ENCODE data around the gene RPL27A. TPM values are rescaled to one million over a fixed set of nuclear protein-coding genes. Genes with fewer than 3 reads are reported as not detected.

The RPL27A gene
- total RNA-seq, 1 experiment from 2014 or later, result 560 TPM

GRCh38 chr11:8729067-8729466 is 46.5 kb downstream of the RPL27A start:
- Histone ChIP-seq H3K4me3 (no peak overlapping the region), H4K20me1 (ENCODE audit: insufficient read depth) (no peaks in the 10 kb centered on the region), H3K79me2 (ENCODE audit: low read depth) (no peaks in the 10 kb centered on the region), H3K27me3 (ENCODE audit: insufficient read depth, low read depth) (no peaks in the 10 kb centered on the region), H3K9me2 (ENCODE audit: insufficient read depth) (no peaks in the 10 kb centered on the region), H3K4me1 (replicated peaks; ENCODE audit: insufficient read depth) (peaks cover 21% of the 10 kb centered on the region), H3K27ac (no peak overlapping the region), H2AFZ (no peak overlapping the region), H3F3A (ENCODE audit: insufficient read depth, low read depth) (0 out of 2 replicates have a peak, but pooled peaks cover 4% of the 10 kb centered on the region), H3K36me3 (ENCODE audit: low read depth) (no peaks in the 10 kb centered on the region), H3K4me2 (no peak overlapping the region), H3K9me3 (ENCODE audit: insufficient read depth, low read depth) (no peaks in the 10 kb centered on the region)
- BruUV-seq (replicated peaks), result no TSS peak
- CTCF ChIA-PET, result no interaction called here
- intact Hi-C loops (cut with micrococcal nuclease; ENCODE audit: unreplicated experiment), result no loop called here
- DNase-seq, result no peak
- no peak for TF ChIP-seq CTCF (conservative IDR thresholded peaks at IDR 0.05)
- no peak for TF ChIP-seq EZH2 (IDR thresholded peaks at IDR 0.05; ENCODE audit: low read depth)
- POLR2A ChIA-PET (ENCODE audit: unreplicated experiment), result no interaction called here

DNA sequence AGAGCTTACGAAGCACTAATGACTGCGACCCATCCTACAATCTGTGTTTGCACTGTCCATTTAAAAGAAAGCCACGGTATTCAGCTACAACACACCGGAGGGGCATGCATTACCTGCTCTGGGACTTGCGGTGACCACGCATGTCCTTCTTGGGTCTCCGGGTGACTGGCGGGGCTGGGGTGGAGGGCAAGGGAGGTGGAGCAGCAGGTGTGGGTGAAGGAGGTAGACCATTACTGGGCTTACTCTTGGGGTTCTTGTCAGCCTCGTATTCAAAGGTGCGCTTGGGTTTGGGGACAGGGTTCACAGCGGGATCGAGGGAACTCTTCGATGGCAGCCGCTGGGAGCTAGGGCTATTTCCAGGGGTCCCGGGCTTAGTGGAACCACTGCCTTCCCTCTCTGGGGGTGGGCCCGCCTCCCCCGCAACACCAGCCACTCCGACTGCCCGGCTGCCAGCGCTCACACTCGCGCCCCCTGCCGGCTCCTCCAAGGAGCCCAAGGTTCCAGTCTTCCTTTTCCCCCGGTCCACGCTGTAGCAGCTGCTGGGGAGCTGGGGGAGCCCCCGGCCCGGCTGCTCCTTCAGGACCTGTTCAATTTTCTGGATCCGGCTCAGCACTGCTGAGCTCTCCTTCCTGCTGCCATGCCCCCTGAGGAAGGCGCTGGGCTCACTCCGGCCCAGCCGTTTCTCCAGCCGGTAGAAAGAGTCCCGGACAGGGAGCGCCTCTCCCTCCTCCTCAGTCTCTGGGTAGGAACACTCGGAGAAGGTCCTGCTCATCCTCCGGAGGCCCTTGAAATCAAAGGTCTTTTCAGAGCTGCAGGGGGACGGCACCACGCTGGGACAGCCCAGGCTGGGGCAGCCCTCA is 47.5 kb downstream of the RPL27A start:
- H3K4me2 ChIP-seq, result no peak overlapping the region
- no peaks in the 10 kb centered on the region for H3K36me3 ChIP-seq (ENCODE audit: low read depth)
- H2AFZ ChIP-seq, result no peak overlapping the region
- no peak overlapping the region for H3K27ac ChIP-seq
- ChIA-PET POLR2A (ENCODE audit: unreplicated experiment) (no interaction called here), CTCF (no interaction called here)
- BruUV-seq (replicated peaks), result no TSS peak
- TF ChIP-seq EZH2 (IDR thresholded peaks at IDR 0.05; ENCODE audit: low read depth), result no peak
- TF ChIP-seq CTCF (conservative IDR thresholded peaks at IDR 0.05), result no peak
- H3K4me3 ChIP-seq, result no peak overlapping the region
- H3K9me3 ChIP-seq (ENCODE audit: insufficient read depth, low read depth), result no peaks in the 10 kb centered on the region
- intact Hi-C loops (cut with micrococcal nuclease; ENCODE audit: unreplicated experiment), result no loop called here
- 0 out of 2 replicates have a peak, but pooled peaks cover 4% of the 10 kb centered on the region for H3F3A ChIP-seq (ENCODE audit: insufficient read depth, low read depth)
- H3K27me3 ChIP-seq (ENCODE audit: insufficient read depth, low read depth), result no peaks in the 10 kb centered on the region
- no peak for DNase-seq
- no peaks in the 10 kb centered on the region for H3K79me2 ChIP-seq (ENCODE audit: low read depth)
- no peaks in the 10 kb centered on the region for H4K20me1 ChIP-seq (ENCODE audit: insufficient read depth)
- peaks cover 24% of the 10 kb centered on the region for H3K4me1 ChIP-seq (replicated peaks; ENCODE audit: insufficient read depth)
- no peaks in the 10 kb centered on the region for H3K9me2 ChIP-seq (ENCODE audit: insufficient read depth)

DNA sequence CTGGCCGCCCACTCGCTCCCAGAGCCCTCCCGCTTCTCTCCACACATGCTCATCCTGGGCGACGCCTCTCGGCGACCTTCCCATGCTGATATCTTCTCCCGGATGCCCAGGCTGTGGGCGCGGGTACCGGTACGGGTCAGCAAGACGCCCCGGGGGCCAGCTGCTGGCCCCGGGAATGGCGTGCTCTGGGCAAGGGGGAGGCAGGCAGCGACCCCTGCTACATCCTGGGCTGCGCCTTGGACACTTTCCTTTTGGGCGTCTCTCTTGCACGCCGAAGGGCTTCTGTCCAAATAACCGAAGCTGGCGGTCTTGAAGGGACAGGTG is 48.1 kb downstream of the RPL27A start:
- ChIA-PET CTCF (no interaction called here), POLR2A (ENCODE audit: unreplicated experiment) (no interaction called here)
- Histone ChIP-seq H2AFZ (no peak overlapping the region), H3K4me1 (replicated peaks; ENCODE audit: insufficient read depth) (peaks cover 30% of the 10 kb centered on the region), H3K27me3 (ENCODE audit: insufficient read depth, low read depth) (no peaks in the 10 kb centered on the region), H3K79me2 (ENCODE audit: low read depth) (no peaks in the 10 kb centered on the region), H3K9me2 (ENCODE audit: insufficient read depth) (no peaks in the 10 kb centered on the region), H3K36me3 (ENCODE audit: low read depth) (no peaks in the 10 kb centered on the region), H3K4me2 (no peak overlapping the region), H3K4me3 (no peak overlapping the region), H4K20me1 (ENCODE audit: insufficient read depth) (no peaks in the 10 kb centered on the region), H3F3A (ENCODE audit: insufficient read depth, low read depth) (0 out of 2 replicates have a peak, but pooled peaks cover 4% of the 10 kb centered on the region), H3K27ac (no peak overlapping the region), H3K9me3 (ENCODE audit: insufficient read depth, low read depth) (no peaks in the 10 kb centered on the region)
- TF ChIP-seq CTCF (conservative IDR thresholded peaks at IDR 0.05), result no peak
- TF ChIP-seq EZH2 (IDR thresholded peaks at IDR 0.05; ENCODE audit: low read depth), result no peak
- intact Hi-C loops (cut with micrococcal nuclease; ENCODE audit: unreplicated experiment), result no loop called here
- DNase-seq, result no peak
- no TSS peak for BruUV-seq (replicated peaks)
